ENCODE measurements around the gene AGBL5.

GRCh38 chr2:27097341-27097740 is 45.9 kb downstream of the AGBL5 start:
- no peak for TF ChIP-seq SCMH1 (CRISPR knock-in tag; IDR thresholded peaks at IDR 0.05; ENCODE audit: borderline replicate concordance)
- no peak for TF ChIP-seq HHEX (CRISPR knock-in tag; IDR thresholded peaks at IDR 0.05)
- no peak for TF ChIP-seq RAD21 (CRISPR knock-in tag; IDR thresholded peaks at IDR 0.05)
- TF ChIP-seq POLR2A (IDR thresholded peaks at IDR 0.05; ENCODE audit: insufficient read depth in 1 of 2, low read depth in 2 of 2, low read length in 2 of 2): no peak
- TF ChIP-seq ZNF512 (CRISPR knock-in tag; IDR thresholded peaks at IDR 0.05): no peak
- no peak for TF ChIP-seq UBTF (CRISPR knock-in tag; IDR thresholded peaks at IDR 0.05)
- no peak for TF ChIP-seq CTCF (CRISPR knock-in tag; IDR thresholded peaks at IDR 0.05)
- TF ChIP-seq YEATS4 (CRISPR knock-in tag; IDR thresholded peaks at IDR 0.05; ENCODE audit: borderline replicate concordance): no peak
- no peak for TF ChIP-seq SRY (CRISPR knock-in tag; IDR thresholded peaks at IDR 0.05)

Data from HepG2 (cell line).